Esophagus squamous epithelium (tissue), 5 donors: ENCODE data around the gene LOXHD1. TPM values are rescaled to one million over a fixed set of nuclear protein-coding genes. Genes with fewer than 3 reads are reported as not detected.

Experiments used
- DNase-seq: peaks from one replicate; lab custom pipeline; 2025; lab: John Stamatoyannopoulos, UW
- H3K27ac ChIP-seq, 4 donors: fragments of 200-600 bp; sonication (generic); one replicate each; pipeline ENCODE4 v1.5.1; 2016 to 2019; ENCODE audit warnings: mild to moderate bottlenecking in 1 of 4
- H3K27me3 ChIP-seq, 4 donors: fragments of 200-600 bp; sonication (generic); 1 replicate in 3 of 4; 2 replicates in 1 of 4; pipeline versions ENCODE4 v1.5.1 to v1.6.0; 2017 to 2021; ENCODE audit warnings: antibody characterized with exemption in 1 of 4
- H3K36me3 ChIP-seq, 3 donors: fragments of 200-600 bp; sonication (generic); one replicate each; pipeline ENCODE4 v1.5.1; 2016 to 2019
- H3K4me1 ChIP-seq, 3 donors: fragments of 200-600 bp; sonication (generic); one replicate each; pipeline ENCODE4 v1.5.1; 2017 to 2019
- H3K4me3 ChIP-seq, 4 donors: fragments of 200-600 bp; sonication (generic); 1 replicate in 3 of 4; 2 replicates in 1 of 4; pipeline ENCODE4 v1.5.1; 2016 to 2019; ENCODE audit warnings: mild to moderate bottlenecking in 2 of 4, moderate library complexity in 1 of 4
- H3K9me3 ChIP-seq, 3 donors: fragments of 200-600 bp; sonication (generic); one replicate each; pipeline ENCODE4 v1.5.1; 2016 to 2019
- CTCF ChIP-seq, 6 experiments: fragments of 450-650 bp in 4 of 6; fragments of 200-600 bp in 2 of 6; sonication (generic) in 2 of 6; IDR thresholded peaks; one replicate each; pipeline ENCODE4 v1.5.1; 2016 to 2019; ENCODE audit warnings: antibody characterized with exemption in 6 of 6, mild to moderate bottlenecking in 4 of 6, moderate library complexity in 4 of 6
- POLR2A ChIP-seq, 4 donors: fragments of 450-650 bp; IDR thresholded peaks; one replicate each; pipeline ENCODE4 v1.6.1; 2017; ENCODE audit warnings: antibody characterized with exemption in 4 of 4, mild to moderate bottlenecking in 4 of 4, moderate library complexity in 3 of 4
- WGBS, 2 donors: methylation state at CpG; one replicate each; pipeline ENCODE4 v1.1.5; 2018; 5-methylcytosine and 5-hydroxymethylcytosine counted together
- intact Hi-C: fragments of 100-400 bp; cut with DNase I; formaldehyde crosslinking; loops from one replicate; pipeline ENCODE4 v1.15.0; 2022
- total RNA-seq, 4 donors: library from RNA; depleted of rRNA; stranded (reverse); fragments of >200 nt; gene quantifications; one replicate each; pipeline ENCODE4 v1.1.0, GENCODE V29; 2016
- donor health status: DM: yes; HTN: yes; CAD: no.

The LOXHD1 gene
- total RNA-seq, 4 donors from 2014 or later = 0.19 TPM; not detected in 3

GRCh38 chr18:46484971-46485370 lies 172.0 kb downstream of the LOXHD1 start:
- H3K27ac ChIP-seq = no peak overlapping the region
- no peaks in the 10 kb centered on the region for H3K27me3 ChIP-seq
- intact Hi-C loops = loop anchor here (10.0 kb wide), 1 partner anchor 200 kb away; no protein-coding TSS in a partner anchor
- H3K4me1 ChIP-seq = peaks cover 0 to 18% (median 0%) of the 10 kb centered on the region in 3 donors
- peaks cover 0 to 13% (median 11%) of the 10 kb centered on the region in 3 donors for H3K9me3 ChIP-seq
- H3K36me3 ChIP-seq = no peaks in the 10 kb centered on the region
- 51 to 56% methylated on average over 12 to 13 of the region's 16 CpGs for WGBS, 2 donors
- no peak for DNase-seq
- no peak overlapping the region for H3K4me3 ChIP-seq
- TF ChIP-seq CTCF (IDR thresholded peaks at IDR 0.05) (no peak), POLR2A (IDR thresholded peaks at IDR 0.05) (no peak)

- no peak for DNase-seq
- H3K9me3 ChIP-seq = peaks cover 0 to 13% (median 11%) of the 10 kb centered on the region in 3 donors
- H3K36me3 ChIP-seq = no peaks in the 10 kb centered on the region
- intact Hi-C loops = loop anchor here (10.0 kb wide), 1 partner anchor 198 kb away; no protein-coding TSS in a partner anchor
- TF ChIP-seq CTCF (IDR thresholded peaks at IDR 0.05) = no peak
- no peak for TF ChIP-seq POLR2A (IDR thresholded peaks at IDR 0.05)
- H3K27me3 ChIP-seq = peaks cover 0 to 4% (median 0%) of the 10 kb centered on the region in 4 donors
- peaks cover 0 to 31% (median 0%) of the 10 kb centered on the region in 3 donors for H3K4me1 ChIP-seq
- no peak overlapping the region for H3K4me3 ChIP-seq
- WGBS, 2 donors = 91% methylated on average over 1 of the region's 1 CpG; no CpG with 5 or more reads in 1 of the 2 donors
- H3K27ac ChIP-seq = no peak overlapping the region
Measured at GRCh38 chr18:46482831-46483230, 174.2 kb downstream of the LOXHD1 start.

GRCh38 chr18:46481847-46482245 lies 175.2 kb downstream of the LOXHD1 start:
- DNase-seq = no peak
- intact Hi-C loops = loop anchor here (10.0 kb wide), 1 partner anchor 197 kb away; no protein-coding TSS in a partner anchor
- no peak for TF ChIP-seq POLR2A (IDR thresholded peaks at IDR 0.05)
- TF ChIP-seq CTCF (IDR thresholded peaks at IDR 0.05) = peak in 3 of 6 experiments; percentile 5 to 21 (median 12)
- Histone ChIP-seq H3K36me3 (no peaks in the 10 kb centered on the region), H3K4me1 (peaks cover 0 to 31% (median 0%) of the 10 kb centered on the region in 3 donors), H3K27me3 (peaks cover 0 to 13% (median 0%) of the 10 kb centered on the region in 4 donors), H3K27ac (no peak overlapping the region), H3K4me3 (no peak overlapping the region), H3K9me3 (peaks cover 0 to 13% (median 11%) of the 10 kb centered on the region in 3 donors)
- WGBS, 2 donors = 27 to 33% methylated on average over 1 of the region's 1 CpG

- Histone ChIP-seq H3K27ac (peak overlapping the region in 2 of 4 donors; percentile 4 to 42), H3K36me3 (no peaks in the 10 kb centered on the region), H3K27me3 (peaks cover 0 to 13% (median 0%) of the 10 kb centered on the region in 4 donors), H3K9me3 (peaks cover 0 to 13% (median 11%) of the 10 kb centered on the region in 3 donors), H3K4me3 (no peak overlapping the region), H3K4me1 (peaks cover 0 to 31% (median 0%) of the 10 kb centered on the region in 3 donors)
- 25 to 46% methylated on average over 4 to 6 of the region's 9 CpGs for WGBS, 2 donors
- no peak for DNase-seq
- no peak for TF ChIP-seq POLR2A (IDR thresholded peaks at IDR 0.05)
- TF ChIP-seq CTCF (IDR thresholded peaks at IDR 0.05) = peak; percentile 29 to 69 (median 60)
- intact Hi-C loops = loop anchor here (10.0 kb wide), 1 partner anchor 196 kb away; no protein-coding TSS in a partner anchor
Measured at GRCh38 chr18:46481048-46481846, 175.8 kb downstream of the LOXHD1 start.

- H3K4me3 ChIP-seq = no peak overlapping the region
- H3K9me3 ChIP-seq = peaks cover 0 to 13% (median 11%) of the 10 kb centered on the region in 3 donors
- H3K36me3 ChIP-seq = no peaks in the 10 kb centered on the region
- H3K27me3 ChIP-seq = peaks cover 0 to 13% (median 0%) of the 10 kb centered on the region in 4 donors
- peaks cover 0 to 31% (median 0%) of the 10 kb centered on the region in 3 donors for H3K4me1 ChIP-seq
- intact Hi-C loops = loop anchor here (10.0 kb wide), 1 partner anchor 195 kb away; no protein-coding TSS in a partner anchor
- WGBS, 2 donors = 27 to 33% methylated on average over 5 of the region's 5 CpGs
- no peak overlapping the region for H3K27ac ChIP-seq
- no peak for TF ChIP-seq POLR2A (IDR thresholded peaks at IDR 0.05)
- no peak for TF ChIP-seq CTCF (IDR thresholded peaks at IDR 0.05)
- no peak for DNase-seq
Measured at GRCh38 chr18:46480226-46480625, 176.8 kb downstream of the LOXHD1 start.
